ENCODE data around the gene KNSTRN.

GRCh38 chr15:40436116-40436891 is 53.8 kb downstream of the KNSTRN start:
- TF ChIP-seq CTCF (IDR thresholded peaks at IDR 0.05), result no peak
- TF ChIP-seq EP300 (IDR thresholded peaks at IDR 0.05), result no peak
